Neuron (in vitro differentiated cells): Measurements from ENCODE around the gene CRELD1.

Source experiments
- H2AFZ ChIP-seq: one replicate; pipeline ENCODE4 v1.6.1; 2013; ENCODE audit warnings: low read depth, mild to moderate bottlenecking, inconsistent platforms, low read length, moderate library complexity
- H3K27me3 ChIP-seq: one replicate; pipeline ENCODE4 v1.6.1; 2013; ENCODE audit warnings: low read length; ENCODE audit not compliant: insufficient read depth
- H3K36me3 ChIP-seq: one replicate; pipeline ENCODE4 v1.6.1; 2013; ENCODE audit warnings: low read length; ENCODE audit not compliant: insufficient read depth
- H3K4me1 ChIP-seq: one replicate; pipeline ENCODE4 v1.6.1; 2013; ENCODE audit warnings: low read length; ENCODE audit not compliant: insufficient read depth
- H3K4me3 ChIP-seq: 2 replicates; pipeline ENCODE4 v1.5.1; 2013; ENCODE audit warnings: mild to moderate bottlenecking, low read length, moderate library complexity
- H3K9me3 ChIP-seq: one replicate; pipeline ENCODE4 v1.6.1; 2013; ENCODE audit warnings: low read length

Gene CRELD1

DNA sequence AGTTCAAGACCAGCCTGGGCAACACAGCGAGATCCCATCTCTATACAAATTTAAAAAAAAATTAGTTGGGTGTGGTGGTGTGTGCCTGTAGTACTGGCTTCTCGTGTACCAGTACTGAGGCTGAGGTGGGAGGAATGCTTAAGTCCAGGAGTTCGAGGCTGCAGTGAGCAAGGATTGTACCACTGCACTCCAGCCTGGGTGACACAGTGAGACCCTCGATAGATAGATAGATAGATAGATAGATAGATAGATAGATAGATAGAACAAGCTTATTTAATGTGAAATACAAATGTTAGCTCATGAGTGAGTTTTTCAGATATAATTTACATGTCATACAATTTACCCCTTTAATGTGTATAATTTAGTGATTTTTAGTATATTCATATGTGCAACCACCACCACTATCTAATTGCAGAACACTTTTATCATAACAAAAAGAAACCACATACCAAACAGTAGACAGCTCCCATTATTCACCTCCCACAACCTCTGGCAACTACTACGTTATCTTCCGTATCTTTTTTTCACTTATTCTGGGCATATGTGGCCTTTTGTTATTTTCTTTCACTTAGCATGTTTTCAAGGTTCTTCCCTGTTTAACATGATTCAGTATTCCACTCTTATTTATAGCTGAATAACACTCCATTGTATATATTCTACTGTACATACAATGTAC, 31.7 kb downstream of the CRELD1 start:
- peaks cover 62% of the 10 kb centered on the region for H3K36me3 ChIP-seq
- no peaks in the 10 kb centered on the region for H3K4me1 ChIP-seq
- H3K9me3 ChIP-seq = no peaks in the 10 kb centered on the region
- H3K27me3 ChIP-seq = no peaks in the 10 kb centered on the region
- no peak overlapping the region for H3K4me3 ChIP-seq
- H2AFZ ChIP-seq = no peak overlapping the region

DNA sequence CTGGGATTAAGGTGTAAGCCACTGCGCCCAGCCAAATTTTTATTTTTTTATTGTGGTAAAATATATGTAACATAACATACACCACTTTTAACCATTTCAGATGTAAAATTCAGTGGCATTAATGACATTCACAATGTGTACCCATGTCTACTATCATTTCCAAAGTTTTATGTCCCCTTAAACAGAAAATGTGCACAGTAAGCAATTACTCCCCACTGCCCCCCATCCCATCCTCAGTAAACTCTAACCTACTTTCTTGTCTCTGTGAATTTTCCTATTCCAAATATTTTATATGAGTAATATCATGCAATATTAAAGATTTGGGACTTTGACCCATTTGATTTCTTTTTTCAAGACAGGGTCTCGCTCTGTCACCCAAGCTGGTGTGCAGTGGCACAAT, 33.2 kb downstream of the CRELD1 start:
- Histone ChIP-seq H3K27me3 (no peaks in the 10 kb centered on the region), H3K9me3 (no peaks in the 10 kb centered on the region), H3K4me1 (no peaks in the 10 kb centered on the region), H3K4me3 (no peak overlapping the region), H3K36me3 (peaks cover 75% of the 10 kb centered on the region), H2AFZ (no peak overlapping the region)

DNA sequence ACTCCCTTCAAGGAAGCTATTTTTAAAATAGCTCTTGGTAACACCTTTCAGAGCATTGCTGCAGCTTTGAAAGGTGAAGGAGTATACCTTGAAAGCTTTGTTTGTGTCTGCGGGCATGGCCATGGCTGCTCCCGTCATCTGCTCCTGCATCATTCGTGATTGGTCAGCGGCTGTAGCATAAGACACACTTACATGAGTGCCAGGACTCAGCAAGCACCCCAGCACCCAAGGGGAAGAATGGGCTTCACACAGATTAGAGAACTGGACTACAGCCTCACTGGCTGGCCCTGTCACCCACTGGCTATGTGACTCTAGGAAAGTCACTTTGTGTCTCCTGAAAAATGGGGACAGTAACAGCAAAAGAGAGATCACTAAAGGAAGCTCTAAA, 36.0 kb downstream of the CRELD1 start:
- Histone ChIP-seq H2AFZ (no peak overlapping the region), H3K9me3 (no peaks in the 10 kb centered on the region), H3K4me3 (no peak overlapping the region), H3K4me1 (no peaks in the 10 kb centered on the region), H3K27me3 (no peaks in the 10 kb centered on the region), H3K36me3 (peaks cover 77% of the 10 kb centered on the region)

DNA sequence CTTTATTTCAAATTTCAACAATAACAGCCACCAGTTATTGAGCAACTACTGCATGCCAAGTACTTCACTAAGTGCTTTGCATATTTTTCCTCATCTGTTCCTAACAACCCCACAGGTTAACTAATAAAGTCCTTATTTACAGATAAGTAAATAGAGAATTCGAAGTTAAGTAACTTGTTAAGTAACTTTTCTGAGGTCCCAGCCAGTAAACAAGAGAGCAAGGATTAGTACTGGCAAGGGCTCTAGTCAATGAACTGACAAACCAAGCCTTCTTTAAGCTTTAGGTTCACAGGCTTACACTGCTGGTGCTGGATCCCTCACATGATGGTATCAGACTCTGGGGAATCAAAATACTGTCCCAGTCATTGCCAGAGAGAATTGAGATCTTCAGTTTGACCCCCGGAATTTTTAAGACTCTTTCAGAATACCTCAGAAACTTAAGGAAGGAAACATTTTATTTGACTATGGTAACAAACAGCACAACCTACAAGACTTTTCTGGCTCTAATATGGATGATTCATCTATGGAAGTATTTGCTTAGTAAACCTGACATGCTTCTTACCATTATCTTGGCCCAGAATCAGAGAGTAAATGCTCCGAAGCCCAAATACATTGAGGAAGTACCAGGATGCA, 36.5 kb downstream of the CRELD1 start:
- Histone ChIP-seq H3K36me3 (peaks cover 77% of the 10 kb centered on the region), H3K4me3 (no peak overlapping the region), H2AFZ (no peak overlapping the region), H3K27me3 (no peaks in the 10 kb centered on the region), H3K4me1 (no peaks in the 10 kb centered on the region), H3K9me3 (no peaks in the 10 kb centered on the region)

DNA sequence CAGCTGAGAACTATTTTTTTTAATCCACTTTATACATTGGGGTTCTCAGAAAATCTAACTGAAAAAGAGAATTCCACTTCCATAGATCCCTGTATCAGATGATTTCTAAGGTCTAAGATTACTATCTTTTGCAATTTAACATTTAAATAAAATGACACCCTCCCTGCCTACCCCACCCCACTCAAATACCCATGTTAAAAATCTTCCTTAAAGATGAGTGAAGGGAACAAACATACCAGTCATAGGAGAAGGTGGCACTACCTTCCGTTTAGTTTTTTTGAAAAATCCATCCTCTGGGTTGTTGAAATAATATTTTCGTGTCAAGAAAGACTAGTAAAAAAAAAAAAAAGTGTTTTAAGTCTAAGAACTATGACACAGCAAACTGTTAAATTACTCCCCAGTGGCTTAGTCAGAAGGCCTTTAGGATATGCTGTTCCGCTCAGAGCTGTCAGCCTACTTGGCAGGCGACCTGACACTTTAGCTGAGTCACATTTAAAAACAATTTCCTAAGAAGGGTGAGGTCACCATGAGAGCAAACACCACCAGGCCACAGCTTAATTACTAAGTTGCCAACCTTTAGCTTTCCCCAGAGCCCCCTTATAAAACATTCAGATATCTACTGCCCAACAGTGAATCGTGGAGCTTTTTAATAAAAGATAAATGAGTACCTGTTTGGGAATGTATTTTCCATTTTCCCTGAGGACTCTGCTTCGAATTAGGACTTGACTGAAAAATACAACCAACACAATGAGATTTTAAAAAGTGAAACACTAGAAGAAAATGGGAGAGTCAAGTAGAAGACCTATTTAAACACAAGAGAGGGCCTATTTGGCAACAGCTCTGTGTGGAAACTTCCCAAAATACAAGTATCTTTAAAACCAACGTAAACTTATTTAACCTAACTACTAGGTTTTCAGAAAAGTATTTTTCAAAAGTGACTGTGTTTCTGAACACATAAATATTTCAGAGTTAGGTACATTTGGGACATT, 43.4 kb downstream of the CRELD1 start:
- Histone ChIP-seq H2AFZ (no peak overlapping the region), H3K36me3 (peaks cover 52% of the 10 kb centered on the region), H3K4me3 (no peak overlapping the region)

DNA sequence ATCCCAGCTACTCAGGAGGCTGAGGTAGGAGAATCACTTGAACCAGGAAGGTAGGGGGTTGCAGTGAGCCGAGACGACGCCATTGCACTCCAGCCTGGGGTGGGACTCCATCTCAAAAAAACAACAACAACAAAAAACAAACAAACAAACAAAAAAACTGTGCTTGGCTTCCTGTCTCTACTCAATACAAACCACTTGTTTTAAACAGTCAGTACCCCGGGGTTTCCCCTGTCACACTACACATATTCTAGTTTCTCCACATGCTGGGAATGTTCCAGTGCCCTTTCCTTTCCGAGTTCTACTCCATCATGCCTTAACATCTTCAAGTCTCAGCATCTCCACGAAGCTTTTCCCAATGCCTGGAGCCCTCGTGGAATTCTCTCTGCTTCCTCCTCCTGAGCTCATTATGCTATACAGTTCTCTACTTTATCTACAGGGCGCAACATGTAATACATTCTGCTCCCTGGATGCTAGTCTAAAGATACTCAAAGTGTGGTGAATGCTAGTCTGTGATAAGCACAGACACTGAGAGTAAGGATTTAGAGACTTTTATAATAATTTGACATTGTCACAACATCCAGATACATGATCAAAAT, 45.2 kb downstream of the CRELD1 start:
- no peaks in the 10 kb centered on the region for H3K9me3 ChIP-seq
- H3K27me3 ChIP-seq = no peaks in the 10 kb centered on the region
- no peak overlapping the region for H2AFZ ChIP-seq
- no peaks in the 10 kb centered on the region for H3K4me1 ChIP-seq
- peaks cover 46% of the 10 kb centered on the region for H3K36me3 ChIP-seq
- no peak overlapping the region for H3K4me3 ChIP-seq

More for the DNA sequence above, 43.4 kb downstream of the CRELD1 start:
- Histone ChIP-seq H3K4me1 (no peaks in the 10 kb centered on the region), H3K9me3 (no peaks in the 10 kb centered on the region), H3K27me3 (no peaks in the 10 kb centered on the region)

DNA sequence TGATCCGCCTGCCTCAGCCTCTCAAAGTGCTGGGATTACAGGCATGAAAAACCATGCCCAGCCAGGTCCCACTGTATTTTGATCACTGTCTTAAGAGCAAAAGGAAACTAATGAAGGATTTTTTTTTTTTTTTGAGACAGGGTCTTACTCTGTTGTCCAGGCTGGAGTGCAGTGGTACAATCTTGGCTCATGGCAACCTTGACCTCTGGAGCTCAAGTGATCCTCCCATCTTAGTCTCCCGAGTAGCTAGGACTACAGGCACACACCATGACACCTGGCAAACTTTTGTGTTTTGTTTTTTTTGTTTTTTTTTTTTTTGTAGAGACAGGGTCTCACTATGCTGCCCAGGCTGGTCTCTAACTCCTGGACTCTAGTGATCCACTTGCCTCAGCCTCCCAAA, 46.6 kb downstream of the CRELD1 start:
- Histone ChIP-seq H3K4me1 (peaks cover 2% of the 10 kb centered on the region), H3K36me3 (peaks cover 37% of the 10 kb centered on the region), H2AFZ (no peak overlapping the region), H3K4me3 (no peak overlapping the region), H3K9me3 (no peaks in the 10 kb centered on the region), H3K27me3 (no peaks in the 10 kb centered on the region)

DNA sequence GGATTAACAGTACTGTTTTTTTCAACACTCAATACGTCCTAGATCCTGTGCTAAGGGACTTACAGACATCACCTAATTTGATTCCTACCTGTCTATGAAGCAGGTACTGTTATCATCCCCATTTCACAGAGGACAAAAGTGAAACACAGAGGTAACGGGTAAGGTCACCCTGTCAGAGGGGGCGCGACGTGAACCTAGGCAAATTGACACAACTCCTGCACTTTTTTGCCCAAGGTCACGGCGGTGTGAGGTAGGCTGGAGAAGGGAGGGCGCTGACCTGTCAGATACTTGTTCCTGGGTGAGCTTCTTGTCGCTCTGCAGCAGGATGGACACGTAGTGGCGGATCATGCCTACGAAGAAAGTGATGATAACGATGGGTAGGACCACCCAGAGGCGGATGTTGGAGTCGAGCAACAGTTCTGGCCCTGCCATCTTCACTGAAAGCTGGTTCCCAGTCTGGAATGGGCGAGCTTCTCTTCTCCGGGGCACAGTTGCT, 52.6 kb downstream of the CRELD1 start:
- H3K27me3 ChIP-seq = no peaks in the 10 kb centered on the region
- H3K4me3 ChIP-seq = peak overlapping the region; percentile 65
- peaks cover 22% of the 10 kb centered on the region for H3K4me1 ChIP-seq
- peak overlapping the region; percentile 36 for H2AFZ ChIP-seq
- H3K9me3 ChIP-seq = no peaks in the 10 kb centered on the region
- peaks cover 8% of the 10 kb centered on the region for H3K36me3 ChIP-seq

DNA sequence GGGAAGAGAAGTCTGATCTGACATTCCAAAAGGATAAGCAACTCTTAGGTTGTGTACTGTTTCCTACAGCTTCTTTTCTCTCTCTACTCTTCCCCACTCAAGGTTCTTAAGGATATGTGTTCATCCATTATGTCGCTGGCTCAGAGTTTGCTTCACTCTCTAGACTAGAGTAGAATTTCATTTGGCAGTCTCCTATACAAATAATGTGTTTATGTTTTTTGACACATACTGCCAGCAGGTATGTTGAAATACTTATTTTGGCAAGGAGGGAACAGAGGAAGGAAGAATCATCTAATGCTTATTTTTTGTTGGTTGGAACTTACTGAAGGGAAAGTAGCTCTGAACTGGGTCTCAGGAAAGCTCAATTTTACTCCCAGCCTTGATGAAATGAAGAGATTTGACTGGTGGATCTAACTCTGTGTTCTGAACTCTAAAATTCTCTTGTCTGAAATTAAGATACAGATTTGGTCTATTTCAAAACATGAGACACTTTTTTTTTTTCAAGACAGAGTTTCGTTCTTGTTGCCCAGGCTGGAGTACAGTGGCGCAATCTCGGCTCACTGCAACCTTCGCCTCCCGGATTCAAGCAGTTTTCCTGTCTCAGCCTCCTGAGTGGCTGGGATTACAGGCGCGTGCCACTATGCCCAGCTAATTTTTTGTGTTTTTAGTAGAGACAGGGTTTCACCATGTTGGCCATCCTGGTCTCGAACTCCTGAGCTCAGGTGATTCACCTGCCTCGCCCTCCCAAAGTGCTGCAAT, 60.6 kb downstream of the CRELD1 start:
- no peaks in the 10 kb centered on the region for H3K4me1 ChIP-seq
- peaks cover 22% of the 10 kb centered on the region for H3K36me3 ChIP-seq
- H2AFZ ChIP-seq = no peak overlapping the region
- H3K9me3 ChIP-seq = peaks cover 2% of the 10 kb centered on the region
- no peaks in the 10 kb centered on the region for H3K27me3 ChIP-seq
- no peak overlapping the region for H3K4me3 ChIP-seq
